ENCODE data around the gene CD46.

Gene CD46

GRCh38 chr1:207742850-207743555 is 8.9 kb upstream of the CD46 start:
- Histone ChIP-seq H3K36me3 (replicated peaks in 1 of 2; ENCODE audit: control insufficient read depth in 2 of 2, insufficient read depth in 2 of 2, low read length in 2 of 2) (no peaks in the 10 kb centered on the region), H3K9me3 (replicated peaks in 1 of 2; ENCODE audit: control insufficient read depth in 2 of 2, insufficient read depth in 1 of 2, low read depth in 1 of 2, low read length in 2 of 2) (no peaks in the 10 kb centered on the region), H2BK12ac (ENCODE audit: low read length) (no peak overlapping the region), H3K4me1 (ENCODE audit: control insufficient read depth in 2 of 2, insufficient read depth in 1 of 2, low read depth in 1 of 2, low read length in 2 of 2) (no peaks in the 10 kb centered on the region), H3K27ac (replicated peaks; ENCODE audit: low read length) (no peak overlapping the region), H3K4me2 (ENCODE audit: insufficient read depth, low read length, poor library complexity, severe bottlenecking) (no peak overlapping the region), H3K4ac (ENCODE audit: low read length) (no peak overlapping the region), H4K91ac (ENCODE audit: low read depth, low read length, poor library complexity) (no peak overlapping the region), H2BK5ac (ENCODE audit: low read length) (no peak overlapping the region), H3K27me3 (ENCODE audit: control insufficient read depth in 3 of 3, insufficient read depth in 3 of 3, low read depth in 1 of 3, low read length in 3 of 3) (no peaks in the 10 kb centered on the region), H3K4me3 (ENCODE audit: low read length in 2 of 2) (no peak overlapping the region), H4K8ac (ENCODE audit: low read depth, low read length) (no peak overlapping the region), H3K79me1 (ENCODE audit: low read depth, low read length) (no peaks in the 10 kb centered on the region), H2BK15ac (ENCODE audit: low read length) (no peak overlapping the region), H3K14ac (ENCODE audit: low read length) (no peak overlapping the region), H2AK5ac (ENCODE audit: low read depth, low read length) (no peak overlapping the region), H3K18ac (ENCODE audit: low read length) (no peak overlapping the region), H2BK120ac (ENCODE audit: low read depth, low read length) (no peak overlapping the region), H2AFZ (ENCODE audit: low read length) (no peak overlapping the region), H3K23ac (ENCODE audit: low read depth, low read length, poor library complexity) (no peak overlapping the region), H3K9ac (ENCODE audit: low read depth, low read length, poor library complexity) (no peak overlapping the region)
- WGBS, 2 donors (ENCODE audit: extremely low coverage in 2 of 2, insufficient read length in 2 of 2, insufficient replicate concordance in 1 of 2) = no CpG with 5 or more reads among the region's 3 CpGs
- no peak for DNase-seq (ENCODE audit: low spot score)

- Histone ChIP-seq H2AK5ac (ENCODE audit: low read depth, low read length) (no peak overlapping the region), H2BK120ac (ENCODE audit: low read depth, low read length) (no peak overlapping the region), H2AFZ (ENCODE audit: low read length) (no peak overlapping the region), H3K27ac (replicated peaks; ENCODE audit: low read length) (no peak overlapping the region), H2BK12ac (ENCODE audit: low read length) (no peak overlapping the region), H4K8ac (ENCODE audit: low read depth, low read length) (no peak overlapping the region), H3K36me3 (replicated peaks in 1 of 2; ENCODE audit: control insufficient read depth in 2 of 2, insufficient read depth in 2 of 2, low read length in 2 of 2) (no peaks in the 10 kb centered on the region), H2BK15ac (ENCODE audit: low read length) (no peak overlapping the region), H3K9ac (ENCODE audit: low read depth, low read length, poor library complexity) (no peak overlapping the region), H3K23ac (ENCODE audit: low read depth, low read length, poor library complexity) (no peak overlapping the region), H3K4ac (ENCODE audit: low read length) (no peak overlapping the region), H3K18ac (ENCODE audit: low read length) (no peak overlapping the region), H3K4me1 (ENCODE audit: control insufficient read depth in 2 of 2, insufficient read depth in 1 of 2, low read depth in 1 of 2, low read length in 2 of 2) (no peaks in the 10 kb centered on the region), H3K9me3 (replicated peaks in 1 of 2; ENCODE audit: control insufficient read depth in 2 of 2, insufficient read depth in 1 of 2, low read depth in 1 of 2, low read length in 2 of 2) (no peaks in the 10 kb centered on the region), H3K14ac (ENCODE audit: low read length) (no peak overlapping the region), H3K4me2 (ENCODE audit: insufficient read depth, low read length, poor library complexity, severe bottlenecking) (no peak overlapping the region), H3K79me1 (ENCODE audit: low read depth, low read length) (no peaks in the 10 kb centered on the region), H4K91ac (ENCODE audit: low read depth, low read length, poor library complexity) (no peak overlapping the region), H3K27me3 (ENCODE audit: control insufficient read depth in 3 of 3, insufficient read depth in 3 of 3, low read depth in 1 of 3, low read length in 3 of 3) (no peaks in the 10 kb centered on the region), H2BK5ac (ENCODE audit: low read length) (no peak overlapping the region), H3K4me3 (ENCODE audit: low read length in 2 of 2) (no peak overlapping the region)
- DNase-seq (ENCODE audit: low spot score) = no peak
- WGBS, 2 donors (ENCODE audit: extremely low coverage in 2 of 2, insufficient read length in 2 of 2, insufficient replicate concordance in 1 of 2) = no CpG with 5 or more reads among the region's 4 CpGs
Observed at GRCh38 chr1:207744000-207744534, 7.8 kb upstream of the CD46 start.

GRCh38 chr1:207745285-207745684 is 6.6 kb upstream of the CD46 start:
- Histone ChIP-seq H3K9ac (ENCODE audit: low read depth, low read length, poor library complexity) (no peak overlapping the region), H2BK12ac (ENCODE audit: low read length) (no peak overlapping the region), H3K18ac (ENCODE audit: low read length) (no peak overlapping the region), H2AK5ac (ENCODE audit: low read depth, low read length) (no peak overlapping the region), H2AFZ (ENCODE audit: low read length) (no peak overlapping the region), H3K4me1 (ENCODE audit: control insufficient read depth in 2 of 2, insufficient read depth in 1 of 2, low read depth in 1 of 2, low read length in 2 of 2) (no peaks in the 10 kb centered on the region), H3K4me3 (ENCODE audit: low read length in 2 of 2) (no peak overlapping the region), H3K36me3 (replicated peaks in 1 of 2; ENCODE audit: control insufficient read depth in 2 of 2, insufficient read depth in 2 of 2, low read length in 2 of 2) (no peaks in the 10 kb centered on the region), H2BK5ac (ENCODE audit: low read length) (no peak overlapping the region), H3K79me1 (ENCODE audit: low read depth, low read length) (no peaks in the 10 kb centered on the region), H3K23ac (ENCODE audit: low read depth, low read length, poor library complexity) (no peak overlapping the region), H3K27ac (replicated peaks; ENCODE audit: low read length) (no peak overlapping the region), H3K4me2 (ENCODE audit: insufficient read depth, low read length, poor library complexity, severe bottlenecking) (no peak overlapping the region), H3K14ac (ENCODE audit: low read length) (no peak overlapping the region), H3K4ac (ENCODE audit: low read length) (no peak overlapping the region), H3K9me3 (replicated peaks in 1 of 2; ENCODE audit: control insufficient read depth in 2 of 2, insufficient read depth in 1 of 2, low read depth in 1 of 2, low read length in 2 of 2) (no peaks in the 10 kb centered on the region), H2BK15ac (ENCODE audit: low read length) (no peak overlapping the region), H2BK120ac (ENCODE audit: low read depth, low read length) (no peak overlapping the region), H4K8ac (ENCODE audit: low read depth, low read length) (no peak overlapping the region), H3K27me3 (ENCODE audit: control insufficient read depth in 3 of 3, insufficient read depth in 3 of 3, low read depth in 1 of 3, low read length in 3 of 3) (no peaks in the 10 kb centered on the region), H4K91ac (ENCODE audit: low read depth, low read length, poor library complexity) (no peak overlapping the region)
- no peak for DNase-seq (ENCODE audit: low spot score)
- no CpG with 5 or more reads among the region's 1 CpG for WGBS, 2 donors (ENCODE audit: extremely low coverage in 2 of 2, insufficient read length in 2 of 2, insufficient replicate concordance in 1 of 2)

- no CpG with 5 or more reads among the region's 6 CpGs for WGBS, 2 donors (ENCODE audit: extremely low coverage in 2 of 2, insufficient read length in 2 of 2, insufficient replicate concordance in 1 of 2)
- Histone ChIP-seq H3K36me3 (replicated peaks in 1 of 2; ENCODE audit: control insufficient read depth in 2 of 2, insufficient read depth in 2 of 2, low read length in 2 of 2) (no peaks in the 10 kb centered on the region), H3K9me3 (replicated peaks in 1 of 2; ENCODE audit: control insufficient read depth in 2 of 2, insufficient read depth in 1 of 2, low read depth in 1 of 2, low read length in 2 of 2) (no peaks in the 10 kb centered on the region), H3K27ac (replicated peaks; ENCODE audit: low read length) (no peak overlapping the region), H3K9ac (ENCODE audit: low read depth, low read length, poor library complexity) (no peak overlapping the region), H2BK5ac (ENCODE audit: low read length) (no peak overlapping the region), H3K4me1 (ENCODE audit: control insufficient read depth in 2 of 2, insufficient read depth in 1 of 2, low read depth in 1 of 2, low read length in 2 of 2) (no peaks in the 10 kb centered on the region), H4K8ac (ENCODE audit: low read depth, low read length) (no peak overlapping the region), H3K4me2 (ENCODE audit: insufficient read depth, low read length, poor library complexity, severe bottlenecking) (no peak overlapping the region), H3K14ac (ENCODE audit: low read length) (no peak overlapping the region), H3K27me3 (ENCODE audit: control insufficient read depth in 3 of 3, insufficient read depth in 3 of 3, low read depth in 1 of 3, low read length in 3 of 3) (no peaks in the 10 kb centered on the region), H3K4me3 (ENCODE audit: low read length in 2 of 2) (no peak overlapping the region), H3K18ac (ENCODE audit: low read length) (no peak overlapping the region), H3K4ac (ENCODE audit: low read length) (no peak overlapping the region), H2BK15ac (ENCODE audit: low read length) (no peak overlapping the region), H2BK120ac (ENCODE audit: low read depth, low read length) (no peak overlapping the region), H2BK12ac (ENCODE audit: low read length) (no peak overlapping the region), H3K79me1 (ENCODE audit: low read depth, low read length) (no peaks in the 10 kb centered on the region), H2AFZ (ENCODE audit: low read length) (no peak overlapping the region), H3K23ac (ENCODE audit: low read depth, low read length, poor library complexity) (no peak overlapping the region), H2AK5ac (ENCODE audit: low read depth, low read length) (no peak overlapping the region), H4K91ac (ENCODE audit: low read depth, low read length, poor library complexity) (no peak overlapping the region)
- no peak for DNase-seq (ENCODE audit: low spot score)
Observed at GRCh38 chr1:207745839-207746767, 5.8 kb upstream of the CD46 start.
